HepG2 (cell line): ENCODE data around the gene RBM8A. TPM values are rescaled to one million over a fixed set of nuclear protein-coding genes. Genes with fewer than 3 reads are reported as not detected.

Source experiments
- BRCA1 ChIP-seq: sonication (generic); formaldehyde crosslinking; IDR thresholded peaks from 2 replicates; pipeline ENCODE4 v1.4.0; 2020; ENCODE audit warnings: missing genetic modification reagents
- CCAR2 ChIP-seq: fragments of 200-400 bp; formaldehyde crosslinking; optimal IDR thresholded peaks from 2 replicates; pipeline ENCODE3; 2018; ENCODE audit warnings: low read depth, mild to moderate bottlenecking, low read length, moderate library complexity
- CENPBD1 ChIP-seq: sonication (generic); formaldehyde crosslinking; IDR thresholded peaks from 2 replicates; pipeline ENCODE4 v1.8.0; 2022; ENCODE audit warnings: missing genetic modification reagents, low read depth, mild to moderate bottlenecking, borderline replicate concordance
- FOXJ3 ChIP-seq: sonication (generic); formaldehyde crosslinking; IDR thresholded peaks from 2 replicates; pipeline ENCODE4 v1.4.0; 2020; ENCODE audit warnings: missing genetic modification reagents, mild to moderate bottlenecking, borderline replicate concordance
- HMG20B ChIP-seq: conservative IDR thresholded peaks from 2 replicates; pipeline ENCODE4 v1.6.1; 2016; ENCODE audit warnings: missing genetic modification reagents, missing compliant biosample characterization
- KLF15 ChIP-seq: sonication (generic); formaldehyde crosslinking; IDR thresholded peaks from 2 replicates; pipeline ENCODE4 v1.8.1; 2023; ENCODE audit warnings: borderline replicate concordance, mild to moderate bottlenecking, inconsistent platforms, missing genetic modification reagents, mixed read lengths
- MAFG ChIP-seq: sonication (generic); formaldehyde crosslinking; IDR thresholded peaks from 2 replicates; pipeline ENCODE4 v1.5.1; 2020; ENCODE audit warnings: mild to moderate bottlenecking, missing genetic modification reagents
- MBNL3 ChIP-seq: fragments of 250-450 bp; sonication (Bioruptor Pico); conservative IDR thresholded peaks from 2 replicates; pipeline ENCODE4 v1.8.0; 2022; ENCODE audit warnings: mild to moderate bottlenecking, inconsistent platforms
- MLLT10 ChIP-seq: sonication (generic); formaldehyde crosslinking; IDR thresholded peaks from 2 replicates; pipeline ENCODE4 v1.4.0; 2020; ENCODE audit warnings: missing genetic modification reagents
- MLX ChIP-seq: IDR thresholded peaks from 2 replicates; pipeline ENCODE4 v1.6.1; 2016
- PPARG ChIP-seq: conservative IDR thresholded peaks from 2 replicates; pipeline ENCODE4 v1.6.1; 2016; ENCODE audit warnings: missing biosample characterization, missing genetic modification reagents
- RFX3 ChIP-seq: IDR thresholded peaks from 2 replicates; pipeline ENCODE4 v1.6.1; 2016; ENCODE audit warnings: missing biosample characterization, missing genetic modification reagents
- RFXAP ChIP-seq: sonication (generic); formaldehyde crosslinking; IDR thresholded peaks from 2 replicates; pipeline ENCODE4 v1.4.0; 2020; ENCODE audit warnings: missing genetic modification reagents, borderline replicate concordance
- SATB2 ChIP-seq: sonication (generic); formaldehyde crosslinking; IDR thresholded peaks from 2 replicates; pipeline ENCODE4 v1.5.0; 2020; ENCODE audit warnings: missing genetic modification reagents
- TCF7L2 ChIP-seq: IDR thresholded peaks from 2 replicates; pipeline ENCODE4 v1.6.1; 2011; ENCODE audit warnings: mild to moderate bottlenecking, low read depth, low read length, moderate library complexity
- THRA ChIP-seq: sonication (generic); formaldehyde crosslinking; IDR thresholded peaks from 2 replicates; pipeline ENCODE4 v1.4.0; 2020; ENCODE audit warnings: missing genetic modification reagents, borderline replicate concordance
- ZNF282 ChIP-seq: fragments of 450-650 bp; IDR thresholded peaks from 2 replicates; pipeline ENCODE4 v1.6.1; 2018; ENCODE audit not compliant: partially characterized antibody
- ZNF407 ChIP-seq: sonication (generic); formaldehyde crosslinking; IDR thresholded peaks from one replicate; pipeline ENCODE4 v1.5.1; 2020; ENCODE audit warnings: mild to moderate bottlenecking, missing genetic modification reagents; ENCODE audit errors: not compliant biosample characterization
- ZNF672 ChIP-seq: sonication (generic); formaldehyde crosslinking; IDR thresholded peaks from 2 replicates; pipeline ENCODE4 v1.8.1; 2022; ENCODE audit warnings: missing genetic modification reagents
- ZNF761 ChIP-seq: sonication (generic); formaldehyde crosslinking; conservative IDR thresholded peaks from 2 replicates; pipeline ENCODE4 v1.4.0; 2020; ENCODE audit warnings: mild to moderate bottlenecking, missing genetic modification reagents
- polyA plus RNA-seq, 8 experiments: library from polyadenylated mRNA; depleted of rRNA in 3 of 8; stranded (reverse) in 7 of 8; unstranded in 1 of 8; fragments of >200 nt; fragmentation: Illumina TruSeq in 4 of 8; extraction: Trizol in 4 of 8; gene quantifications; 2 replicates each; pipeline versions ENCODE4 v1.2.1 to v1.2.3, GENCODE V29; 2011 to 2016; ENCODE audit warnings: low read depth in 4 of 8, missing spikeins in 1 of 8, mixed read lengths in 1 of 8; ENCODE audit not compliant: insufficient read depth in 1 of 8
- total RNA-seq, 5 experiments: library from RNA; depleted of rRNA; stranded (reverse); fragments of >200 nt; fragmentation: Illumina TruSeq; extraction: Trizol; gene quantifications; 2 replicates each; pipeline ENCODE4 v1.2.3, GENCODE V29; 2016; ENCODE audit warnings: low read depth in 1 of 5

RBM8A gene
- total and polyA plus RNA-seq, 2 of the 13 experiments (the other 11 are each of a cell fraction or from before 2014, with no cell fraction given): 106 to 162 TPM

- TF ChIP-seq ZNF407 (CRISPR knock-in tag): no peak
- TF ChIP-seq KLF15 (CRISPR knock-in tag): 0 out of 2 replicates have a peak, but pooled peaks have one; percentile 25
- TF ChIP-seq ZNF672 (CRISPR knock-in tag): no peak
- TF ChIP-seq TCF7L2: no peak
- no peak for TF ChIP-seq MAFG (CRISPR knock-in tag)
- no peak for TF ChIP-seq MLX
- no peak for TF ChIP-seq THRA (CRISPR knock-in tag)
- TF ChIP-seq RFX3 (CRISPR knock-in tag): no peak
- TF ChIP-seq CCAR2: no peak
- TF ChIP-seq FOXJ3 (CRISPR knock-in tag): no peak
- TF ChIP-seq BRCA1: no peak
- TF ChIP-seq ZNF282: no peak
- TF ChIP-seq MLLT10 (CRISPR knock-in tag): no peak
- no peak for TF ChIP-seq MBNL3 (CRISPR knock-in tag)
- TF ChIP-seq PPARG: no peak; the same call in 1 of the 2 replicates
- TF ChIP-seq RFXAP (CRISPR knock-in tag): no peak
- TF ChIP-seq SATB2 (CRISPR knock-in tag): no peak
- TF ChIP-seq CENPBD1 (CRISPR knock-in tag): no peak
- peak; percentile 93 for TF ChIP-seq HMG20B
- no peak for TF ChIP-seq ZNF761 (CRISPR knock-in tag)
Measured at GRCh38 chr1:145957443-145958319, 30.4 kb upstream of the RBM8A start, which contains the start of gene LIX1L (continued).
